Measurements from ENCODE around the gene PI4KB. TPM values are rescaled to one million over a fixed set of nuclear protein-coding genes. Genes with fewer than 3 reads are reported as not detected.

PI4KB gene
- total RNA-seq, 1 experiment from 2014 or later: 50.7 TPM

- CTCF ChIA-PET: no interaction called here
- Mint-ChIP-seq H3K27me3 (ENCODE audit: unreplicated experiment) (peaks cover 15% of the 10 kb centered on the region), H3K4me3 (ENCODE audit: low read depth, unreplicated experiment) (no peak overlapping the region), H3K36me3 (ENCODE audit: insufficient read depth, unreplicated experiment) (peaks cover 15% of the 10 kb centered on the region), H3K9me3 (ENCODE audit: low read depth, unreplicated experiment) (no peaks in the 10 kb centered on the region), H3K4me1 (ENCODE audit: low read depth, unreplicated experiment) (peaks cover 9% of the 10 kb centered on the region), H3K27ac (ENCODE audit: unreplicated experiment) (no peak overlapping the region)
- no TSS peak for BruUV-seq (replicated peaks)
- TF ChIP-seq CTCF (IDR thresholded peaks at IDR 0.05; ENCODE audit: unreplicated experiment): no peak
- intact Hi-C loops (cut with micrococcal nuclease; ENCODE audit: unreplicated experiment): no loop called here
- no peak for DNase-seq
Measured at GRCh38 chr1:151273924-151274466, 53.2 kb downstream of the PI4KB start.

GRCh38 chr1:151267760-151268159, 59.5 kb downstream of the PI4KB start:
- DNase-seq: no peak
- H3K27me3 Mint-ChIP-seq (ENCODE audit: unreplicated experiment): no peaks in the 10 kb centered on the region
- no peak overlapping the region for H3K4me3 Mint-ChIP-seq (ENCODE audit: low read depth, unreplicated experiment)
- intact Hi-C loops (cut with micrococcal nuclease; ENCODE audit: unreplicated experiment): no loop called here
- no peaks in the 10 kb centered on the region for H3K4me1 Mint-ChIP-seq (ENCODE audit: low read depth, unreplicated experiment)
- CTCF ChIA-PET: interaction anchor here (0.6 kb wide), 1 partner anchor 209 kb away, joined by 3 read pairs; the partner anchor contains the start of gene CDC42SE1
- TF ChIP-seq CTCF (IDR thresholded peaks at IDR 0.05; ENCODE audit: unreplicated experiment): no peak
- no TSS peak for BruUV-seq (replicated peaks)
- H3K9me3 Mint-ChIP-seq (ENCODE audit: low read depth, unreplicated experiment): no peaks in the 10 kb centered on the region
- H3K27ac Mint-ChIP-seq (ENCODE audit: unreplicated experiment): no peak overlapping the region
- peaks cover 51% of the 10 kb centered on the region for H3K36me3 Mint-ChIP-seq (ENCODE audit: insufficient read depth, unreplicated experiment)

GRCh38 chr1:151266821-151267220, 60.4 kb downstream of the PI4KB start:
- Mint-ChIP-seq H3K27ac (ENCODE audit: unreplicated experiment) (no peak overlapping the region), H3K4me1 (ENCODE audit: low read depth, unreplicated experiment) (no peaks in the 10 kb centered on the region), H3K36me3 (ENCODE audit: insufficient read depth, unreplicated experiment) (peaks cover 60% of the 10 kb centered on the region), H3K27me3 (ENCODE audit: unreplicated experiment) (no peaks in the 10 kb centered on the region), H3K4me3 (ENCODE audit: low read depth, unreplicated experiment) (no peak overlapping the region), H3K9me3 (ENCODE audit: low read depth, unreplicated experiment) (no peaks in the 10 kb centered on the region)
- CTCF ChIA-PET: interaction anchor here (1.4 kb wide), 1 partner anchor 34 kb away, joined by 3 read pairs; no protein-coding TSS in a partner anchor
- DNase-seq: no peak
- BruUV-seq (replicated peaks): no TSS peak
- intact Hi-C loops (cut with micrococcal nuclease; ENCODE audit: unreplicated experiment): no loop called here
- TF ChIP-seq CTCF (IDR thresholded peaks at IDR 0.05; ENCODE audit: unreplicated experiment): no peak

- Mint-ChIP-seq H3K27ac (ENCODE audit: unreplicated experiment) (no peak overlapping the region), H3K9me3 (ENCODE audit: low read depth, unreplicated experiment) (no peaks in the 10 kb centered on the region), H3K36me3 (ENCODE audit: insufficient read depth, unreplicated experiment) (peaks cover 62% of the 10 kb centered on the region), H3K4me3 (ENCODE audit: low read depth, unreplicated experiment) (no peak overlapping the region), H3K4me1 (ENCODE audit: low read depth, unreplicated experiment) (no peaks in the 10 kb centered on the region), H3K27me3 (ENCODE audit: unreplicated experiment) (no peaks in the 10 kb centered on the region)
- intact Hi-C loops (cut with micrococcal nuclease; ENCODE audit: unreplicated experiment): no loop called here
- CTCF ChIA-PET: interaction anchor here (0.6 to 1.4 kb wide), 2 partner anchors 13 to 35 kb away, joined by 3 to 8 read pairs; no protein-coding TSS in a partner anchor
- BruUV-seq (replicated peaks): no TSS peak
- no peak for TF ChIP-seq CTCF (IDR thresholded peaks at IDR 0.05; ENCODE audit: unreplicated experiment)
- DNase-seq: no peak
Measured at GRCh38 chr1:151266315-151266714, 60.9 kb downstream of the PI4KB start.
